ENCODE results near the gene VASP.

DNA sequence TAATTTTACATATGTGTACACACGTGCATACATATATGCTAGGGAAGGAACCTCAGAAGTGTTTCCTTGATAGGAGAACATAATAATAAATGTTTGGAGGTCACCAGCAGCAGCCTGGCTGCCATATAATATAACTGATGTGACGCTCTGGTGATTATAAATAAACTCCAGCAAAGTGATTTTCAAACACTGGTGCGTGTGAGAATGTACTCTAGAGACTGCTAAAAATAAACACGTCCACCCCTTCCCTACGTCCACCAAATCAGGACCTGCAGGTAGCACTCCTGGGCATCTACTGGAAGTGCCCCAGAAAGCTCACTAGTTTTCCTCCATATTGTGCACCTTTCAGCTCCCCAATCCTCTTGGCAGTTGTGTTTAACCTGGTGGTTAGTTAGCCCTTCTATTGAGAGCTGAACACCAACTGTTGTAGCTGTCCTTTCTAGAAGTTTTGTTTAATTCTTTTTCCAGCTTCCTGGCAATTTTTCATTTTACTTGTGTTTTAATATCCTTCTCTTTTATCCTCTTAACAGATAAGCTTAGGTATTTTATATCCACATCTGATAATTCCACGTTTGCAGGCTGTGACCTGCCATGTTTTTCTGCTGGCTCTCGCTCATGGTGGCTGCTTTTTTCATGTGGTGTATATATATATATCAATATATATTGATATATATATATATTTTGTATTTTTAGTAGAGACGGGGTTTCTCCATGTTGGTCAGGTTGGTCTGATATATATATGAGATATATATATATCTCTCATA is 64.4 kb downstream of the VASP start:
- TF ChIP-seq, protein P1, sequence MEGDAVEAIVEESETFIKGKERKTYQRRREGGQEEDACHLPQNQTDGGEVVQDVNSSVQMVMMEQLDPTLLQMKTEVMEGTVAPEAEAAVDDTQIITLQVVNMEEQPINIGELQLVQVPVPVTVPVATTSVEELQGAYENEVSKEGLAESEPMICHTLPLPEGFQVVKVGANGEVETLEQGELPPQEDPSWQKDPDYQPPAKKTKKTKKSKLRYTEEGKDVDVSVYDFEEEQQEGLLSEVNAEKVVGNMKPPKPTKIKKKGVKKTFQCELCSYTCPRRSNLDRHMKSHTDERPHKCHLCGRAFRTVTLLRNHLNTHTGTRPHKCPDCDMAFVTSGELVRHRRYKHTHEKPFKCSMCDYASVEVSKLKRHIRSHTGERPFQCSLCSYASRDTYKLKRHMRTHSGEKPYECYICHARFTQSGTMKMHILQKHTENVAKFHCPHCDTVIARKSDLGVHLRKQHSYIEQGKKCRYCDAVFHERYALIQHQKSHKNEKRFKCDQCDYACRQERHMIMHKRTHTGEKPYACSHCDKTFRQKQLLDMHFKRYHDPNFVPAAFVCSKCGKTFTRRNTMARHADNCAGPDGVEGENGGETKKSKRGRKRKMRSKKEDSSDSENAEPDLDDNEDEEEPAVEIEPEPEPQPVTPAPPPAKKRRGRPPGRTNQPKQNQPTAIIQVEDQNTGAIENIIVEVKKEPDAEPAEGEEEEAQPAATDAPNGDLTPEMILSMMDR (conservative IDR thresholded peaks at IDR 0.05 in 1 of 2, IDR thresholded peaks at IDR 0.05 in 1 of 2; ENCODE audit: extremely low read depth in 1 of 2, insufficient read depth in 1 of 2, low read depth in 1 of 2, low read length in 2 of 2), result no peak
- TF ChIP-seq EZH2 (IDR thresholded peaks at IDR 0.05; ENCODE audit: borderline replicate concordance, low read length), result no peak
